T-helper 1 cell treated with Interleukin-12 subunit alpha and Interleukin-12 subunit beta and Interleukin-4 antibody, amounts not matched to agents 30 μg/mL and 1 μg/mL, for 36 hours (primary cell): Measurements from ENCODE around the gene PTER.

ENCODE experiments used
- H3K27ac Mint-ChIP-seq: one replicate; pipeline ENCODE4 v1.8.0; 2021; ENCODE audit warnings: mild to moderate bottlenecking, mixed read lengths
- H3K27me3 Mint-ChIP-seq: one replicate; pipeline ENCODE4 v1.8.0; 2021; ENCODE audit warnings: low read depth, mixed read lengths
- H3K36me3 Mint-ChIP-seq: one replicate; pipeline ENCODE4 v1.8.0; 2021; ENCODE audit warnings: low read depth, mixed read lengths
- H3K4me1 Mint-ChIP-seq: one replicate; pipeline ENCODE4 v1.8.0; 2021; ENCODE audit warnings: low read depth, mixed read lengths
- H3K4me3 Mint-ChIP-seq: one replicate; pipeline ENCODE4 v1.8.0; 2021; ENCODE audit warnings: mild to moderate bottlenecking, moderate library complexity, mixed read lengths
- H3K9me3 Mint-ChIP-seq: one replicate; pipeline ENCODE4 v1.8.0; 2021; ENCODE audit warnings: mixed read lengths

Gene PTER, protein sequence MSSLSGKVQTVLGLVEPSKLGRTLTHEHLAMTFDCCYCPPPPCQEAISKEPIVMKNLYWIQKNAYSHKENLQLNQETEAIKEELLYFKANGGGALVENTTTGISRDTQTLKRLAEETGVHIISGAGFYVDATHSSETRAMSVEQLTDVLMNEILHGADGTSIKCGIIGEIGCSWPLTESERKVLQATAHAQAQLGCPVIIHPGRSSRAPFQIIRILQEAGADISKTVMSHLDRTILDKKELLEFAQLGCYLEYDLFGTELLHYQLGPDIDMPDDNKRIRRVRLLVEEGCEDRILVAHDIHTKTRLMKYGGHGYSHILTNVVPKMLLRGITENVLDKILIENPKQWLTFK

GRCh38 chr10:16436758-16437539 lies at the start of gene PTER:
Gene PTER, plus strand, starts transcription at chr10:16437010. Its CDS starts 47,375 bp downstream, at chr10:16484385.
- Mint-ChIP-seq H3K4me3 (peak within 1 kb of the TSS; percentile 93), H3K27ac (peak within 1 kb of the TSS; percentile 93), H3K36me3 (peaks cover 6% of the 10 kb centered on the region), H3K9me3 (no peaks in the 10 kb centered on the region), H3K4me1 (peaks cover 28% of the 10 kb centered on the region), H3K27me3 (peaks cover 4% of the 10 kb centered on the region)

- Mint-ChIP-seq H3K9me3 (no peaks in the 10 kb centered on the region), H3K36me3 (no peaks in the 10 kb centered on the region), H3K4me1 (no peaks in the 10 kb centered on the region), H3K27me3 (no peaks in the 10 kb centered on the region), H3K4me3 (no peak overlapping the region), H3K27ac (no peak overlapping the region)
Measured at GRCh38 chr10:16392531-16393069, 44.2 kb upstream of the PTER start.

DNA sequence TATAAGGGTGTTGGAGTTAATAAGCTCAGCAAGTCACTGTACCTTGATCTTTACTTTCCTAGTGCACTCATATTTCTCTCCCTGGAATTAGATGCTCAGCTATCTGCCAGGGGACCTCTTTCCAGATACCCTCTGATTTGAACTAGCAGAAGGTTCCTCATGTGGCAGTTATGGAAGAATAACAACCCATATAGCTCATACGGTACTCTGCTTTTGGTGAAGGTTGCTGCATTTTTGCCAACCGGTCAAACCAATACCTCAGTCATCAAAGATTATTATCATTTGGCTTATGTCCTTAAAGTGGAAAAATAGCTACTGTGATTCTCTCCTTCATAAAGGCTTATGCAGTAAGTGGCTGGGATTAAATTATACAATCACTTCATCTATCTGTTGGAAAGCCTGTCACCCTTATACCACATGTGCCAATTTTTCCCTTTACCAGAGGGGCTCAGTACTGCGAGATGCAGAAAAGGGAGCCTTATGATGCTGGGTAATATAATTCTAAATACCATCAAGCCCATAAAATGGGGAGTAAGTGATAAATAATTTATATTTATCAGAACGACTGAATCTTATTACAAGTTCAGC lies 43.4 kb upstream of the PTER start:
- Mint-ChIP-seq H3K4me3 (no peak overlapping the region), H3K9me3 (no peaks in the 10 kb centered on the region), H3K27ac (no peak overlapping the region), H3K4me1 (no peaks in the 10 kb centered on the region), H3K27me3 (no peaks in the 10 kb centered on the region), H3K36me3 (no peaks in the 10 kb centered on the region)

GRCh38 chr10:16401416-16401815 lies 35.4 kb upstream of the PTER start:
- Mint-ChIP-seq H3K4me1 (no peaks in the 10 kb centered on the region), H3K36me3 (no peaks in the 10 kb centered on the region), H3K9me3 (no peaks in the 10 kb centered on the region), H3K4me3 (no peak overlapping the region), H3K27ac (no peak overlapping the region), H3K27me3 (no peaks in the 10 kb centered on the region)

DNA sequence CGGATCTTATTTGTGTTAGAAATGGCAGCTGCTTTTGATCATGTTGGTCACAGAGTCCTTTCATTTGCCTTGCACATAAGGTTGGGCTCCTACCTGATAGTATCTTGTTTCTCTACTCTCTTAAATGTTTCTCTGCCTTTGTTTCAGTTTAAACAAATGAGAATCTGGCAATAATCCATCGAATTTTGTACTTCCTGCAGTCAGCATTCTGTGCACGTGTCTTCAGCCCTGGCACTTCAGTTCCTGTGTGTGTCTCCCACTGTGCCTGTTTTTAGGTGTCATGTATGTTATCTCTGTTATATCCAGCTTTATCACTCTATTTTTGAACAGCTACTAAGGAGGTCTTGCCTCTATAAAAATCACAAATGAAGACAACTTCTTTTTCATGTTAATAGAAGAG lies 28.4 kb upstream of the PTER start:
- Mint-ChIP-seq H3K9me3 (no peaks in the 10 kb centered on the region), H3K36me3 (no peaks in the 10 kb centered on the region), H3K27ac (no peak overlapping the region), H3K4me1 (peaks cover 2% of the 10 kb centered on the region), H3K4me3 (no peak overlapping the region), H3K27me3 (peaks cover 5% of the 10 kb centered on the region)

DNA sequence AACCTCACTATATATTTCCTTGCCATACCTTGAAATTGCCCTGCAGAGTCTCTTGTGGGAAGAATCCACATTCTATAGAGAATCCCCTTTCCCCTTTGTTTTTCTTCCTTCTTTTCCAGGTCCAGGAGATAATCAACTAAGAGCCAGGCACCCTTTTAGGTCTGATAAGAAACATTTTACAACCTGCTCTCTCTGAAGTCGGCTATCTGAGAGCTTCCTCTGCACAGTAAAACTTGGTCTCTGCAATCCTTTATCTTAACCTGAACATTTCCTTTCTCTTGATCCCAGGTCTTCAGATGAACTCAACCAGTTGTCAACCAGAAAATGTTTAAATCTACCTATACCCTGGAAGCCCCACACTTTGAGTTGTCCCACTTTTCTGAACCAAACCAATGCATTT lies 19.5 kb upstream of the PTER start:
- Mint-ChIP-seq H3K27me3 (peaks cover 6% of the 10 kb centered on the region), H3K27ac (no peak overlapping the region), H3K36me3 (no peaks in the 10 kb centered on the region), H3K4me3 (no peak overlapping the region), H3K4me1 (peaks cover 2% of the 10 kb centered on the region), H3K9me3 (no peaks in the 10 kb centered on the region)

DNA sequence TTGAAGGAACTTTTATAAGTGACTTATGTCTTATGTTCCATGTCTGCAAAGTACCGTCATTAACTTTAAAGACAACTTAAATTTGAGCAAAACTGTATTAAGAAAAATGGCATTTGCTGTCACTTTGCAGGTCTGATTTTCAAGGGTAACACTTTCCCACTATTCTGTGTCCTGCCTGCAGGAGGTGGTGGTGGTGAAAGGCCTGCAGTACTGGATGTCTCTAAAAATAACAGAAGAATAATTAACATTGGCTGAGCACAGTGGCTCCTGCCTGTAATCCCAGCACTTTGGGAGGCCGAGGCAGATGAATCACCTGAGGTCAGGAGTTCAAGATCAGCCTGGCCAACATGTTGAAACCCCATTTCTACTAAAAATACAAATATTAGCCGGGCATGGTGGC lies 13.2 kb upstream of the PTER start:
- H3K27ac Mint-ChIP-seq, result no peak overlapping the region
- H3K36me3 Mint-ChIP-seq, result no peaks in the 10 kb centered on the region
- H3K4me1 Mint-ChIP-seq, result no peaks in the 10 kb centered on the region
- no peak overlapping the region for H3K4me3 Mint-ChIP-seq
- peaks cover 7% of the 10 kb centered on the region for H3K9me3 Mint-ChIP-seq
- H3K27me3 Mint-ChIP-seq, result peaks cover 6% of the 10 kb centered on the region

DNA sequence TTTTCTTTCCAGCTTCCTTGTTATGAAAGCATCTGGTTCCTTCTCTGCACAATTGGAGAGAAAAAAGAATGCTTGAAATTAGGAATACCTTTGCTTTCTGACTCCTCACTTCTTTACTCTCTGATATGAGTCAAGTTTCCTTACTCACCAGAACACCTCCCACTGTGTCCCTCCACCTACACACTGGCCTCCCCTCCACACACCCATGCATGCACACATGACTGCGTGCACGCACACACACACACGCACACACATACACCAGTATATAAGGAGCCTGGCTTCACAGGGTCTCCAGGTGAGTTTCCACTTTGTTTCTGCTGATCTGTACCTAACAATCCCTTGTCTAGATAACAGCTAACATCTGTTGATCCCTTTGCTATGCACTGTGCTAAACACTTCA lies 11.4 kb upstream of the PTER start:
- Mint-ChIP-seq H3K27me3 (no peaks in the 10 kb centered on the region), H3K4me1 (no peaks in the 10 kb centered on the region), H3K9me3 (peaks cover 7% of the 10 kb centered on the region), H3K4me3 (no peak overlapping the region), H3K27ac (no peak overlapping the region), H3K36me3 (no peaks in the 10 kb centered on the region)

DNA sequence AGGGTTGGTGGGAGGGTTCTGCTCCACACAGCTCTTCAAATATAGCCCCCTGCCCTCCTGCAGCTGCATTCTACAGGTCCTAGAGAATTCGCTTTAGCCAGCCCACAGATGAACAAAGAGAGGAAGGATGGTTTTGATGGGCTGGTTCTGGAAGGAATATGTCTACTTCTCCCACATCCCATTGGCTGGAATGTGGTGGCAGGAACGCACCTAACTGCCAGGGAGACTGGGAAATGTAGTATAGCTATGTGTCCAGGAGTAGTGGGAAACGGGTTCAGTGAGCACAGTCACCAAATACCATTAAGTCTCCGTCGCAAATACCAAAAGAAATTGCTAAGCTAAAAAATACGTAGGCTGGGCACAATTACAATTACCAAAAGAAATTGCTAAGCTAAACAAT lies 7.3 kb upstream of the PTER start:
- H3K27ac Mint-ChIP-seq, result no peak overlapping the region
- no peaks in the 10 kb centered on the region for H3K36me3 Mint-ChIP-seq
- H3K4me3 Mint-ChIP-seq, result no peak overlapping the region
- peaks cover 4% of the 10 kb centered on the region for H3K27me3 Mint-ChIP-seq
- no peaks in the 10 kb centered on the region for H3K4me1 Mint-ChIP-seq
- peaks cover 7% of the 10 kb centered on the region for H3K9me3 Mint-ChIP-seq

GRCh38 chr10:16436367-16436757 lies 448 bp upstream of the PTER start:
- peak overlapping the region; percentile 93 for H3K4me3 Mint-ChIP-seq
- peaks cover 6% of the 10 kb centered on the region for H3K36me3 Mint-ChIP-seq
- peak overlapping the region; percentile 93 for H3K27ac Mint-ChIP-seq
- H3K4me1 Mint-ChIP-seq, result peaks cover 24% of the 10 kb centered on the region
- peaks cover 4% of the 10 kb centered on the region for H3K27me3 Mint-ChIP-seq
- H3K9me3 Mint-ChIP-seq, result no peaks in the 10 kb centered on the region

DNA sequence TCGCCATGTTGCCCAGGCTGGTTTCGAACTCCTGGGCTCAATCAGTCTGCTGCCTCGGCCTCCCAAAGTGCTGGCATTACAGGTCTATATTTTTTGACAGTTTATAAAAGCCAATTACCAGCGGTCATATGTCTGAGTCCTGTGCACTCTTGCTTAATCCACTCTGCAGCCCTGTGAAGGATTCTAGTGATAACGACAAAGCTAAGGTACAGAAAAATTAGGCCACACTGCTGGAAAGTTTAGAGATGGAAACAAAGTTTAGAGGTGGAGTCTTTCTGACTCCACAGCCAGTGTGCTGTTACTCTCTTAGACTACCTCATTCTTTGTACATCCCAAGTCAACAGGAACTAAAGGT lies 707 bp downstream of the PTER start:
- Mint-ChIP-seq H3K36me3 (peaks cover 6% of the 10 kb centered on the region), H3K4me3 (peak overlapping the region; percentile 93), H3K9me3 (no peaks in the 10 kb centered on the region), H3K27me3 (peaks cover 4% of the 10 kb centered on the region), H3K4me1 (peaks cover 28% of the 10 kb centered on the region), H3K27ac (peak overlapping the region; percentile 93)

- H3K27me3 Mint-ChIP-seq, result no peaks in the 10 kb centered on the region
- no peaks in the 10 kb centered on the region for H3K9me3 Mint-ChIP-seq
- H3K4me3 Mint-ChIP-seq, result no peak overlapping the region
- peaks cover 30% of the 10 kb centered on the region for H3K4me1 Mint-ChIP-seq
- peaks cover 6% of the 10 kb centered on the region for H3K36me3 Mint-ChIP-seq
- no peak overlapping the region for H3K27ac Mint-ChIP-seq
Measured at GRCh38 chr10:16439295-16439694, 2.5 kb downstream of the PTER start.

GRCh38 chr10:16440396-16441133 lies 3.8 kb downstream of the PTER start:
- H3K36me3 Mint-ChIP-seq, result peaks cover 6% of the 10 kb centered on the region
- H3K27me3 Mint-ChIP-seq, result no peaks in the 10 kb centered on the region
- no peaks in the 10 kb centered on the region for H3K9me3 Mint-ChIP-seq
- peaks cover 30% of the 10 kb centered on the region for H3K4me1 Mint-ChIP-seq
- no peak overlapping the region for H3K27ac Mint-ChIP-seq
- H3K4me3 Mint-ChIP-seq, result no peak overlapping the region

GRCh38 chr10:16441173-16441840 lies 4.5 kb downstream of the PTER start:
- H3K4me3 Mint-ChIP-seq, result no peak overlapping the region
- H3K27me3 Mint-ChIP-seq, result no peaks in the 10 kb centered on the region
- no peaks in the 10 kb centered on the region for H3K9me3 Mint-ChIP-seq
- H3K27ac Mint-ChIP-seq, result no peak overlapping the region
- peaks cover 27% of the 10 kb centered on the region for H3K4me1 Mint-ChIP-seq
- peaks cover 6% of the 10 kb centered on the region for H3K36me3 Mint-ChIP-seq
